Glomerular visceral epithelial cell (primary cell): ENCODE measurements around the gene TTLL8.
"Not testable (repeated sequence)": the region's sequence is repeated elsewhere in the genome, so short reads cannot be mapped to it uniquely, and the experiment has no call there.

Source experiments
- DNase-seq: peaks from one replicate; pipeline ENCODE4 v3.0.0-alpha.2; 2016; ENCODE audit errors: extremely low spot score

TTLL8 gene

GRCh38 chr22:50058061-50058905 is at the start of gene TTLL8:
TSS of gene TTLL8 (minus strand) at chr22:50058298.
- no peak for DNase-seq

GRCh38 chr22:50107529-50107928 is 49.4 kb upstream of the TTLL8 start:
- DNase-seq = no peak

GRCh38 chr22:50105208-50106100 is 47.4 kb upstream of the TTLL8 start:
- DNase-seq = no peak

GRCh38 chr22:50104141-50104544 is 46.0 kb upstream of the TTLL8 start:
- no peak for DNase-seq

GRCh38 chr22:50102946-50103345 is 44.8 kb upstream of the TTLL8 start:
- DNase-seq = no peak

- no peak for DNase-seq
Observed at GRCh38 chr22:50101870-50102565, 43.9 kb upstream of the TTLL8 start.

GRCh38 chr22:50098052-50098451 is 40.0 kb upstream of the TTLL8 start:
- no peak for DNase-seq

- no peak for DNase-seq
Observed at GRCh38 chr22:50092342-50092741, 34.2 kb upstream of the TTLL8 start.

- no peak for DNase-seq
Observed at GRCh38 chr22:50091092-50091768, 33.1 kb upstream of the TTLL8 start.

- no peak for DNase-seq
Observed at GRCh38 chr22:50090412-50090714, 32.3 kb upstream of the TTLL8 start.

GRCh38 chr22:50089682-50090411 is 31.7 kb upstream of the TTLL8 start, which contains the start of gene MOV10L1:
TSS of gene MOV10L1 (plus strand) at chr22:50090006. CDS start at chr22:50090089, 83 bp downstream.
- DNase-seq = no peak

GRCh38 chr22:50089231-50089630 is 31.1 kb upstream of the TTLL8 start:
- DNase-seq = no peak

GRCh38 chr22:50088096-50088495 is 30.0 kb upstream of the TTLL8 start:
- DNase-seq = no peak

GRCh38 chr22:50087646-50088045 is 29.5 kb upstream of the TTLL8 start:
- DNase-seq = no peak

- DNase-seq = not testable (repeated sequence)
Observed at GRCh38 chr22:50086975-50087374, 28.9 kb upstream of the TTLL8 start.

GRCh38 chr22:50086526-50086925 is 28.4 kb upstream of the TTLL8 start:
- DNase-seq = no peak

GRCh38 chr22:50085211-50085972 is 27.3 kb upstream of the TTLL8 start, which contains the start of gene MLC1:
TSS of gene MLC1 (minus strand) at chr22:50085426. CDS start at chr22:50084902, 524 bp downstream.
- no peak for DNase-seq

GRCh38 chr22:50084614-50085021 is 26.5 kb upstream of the TTLL8 start:
- no peak for DNase-seq

GRCh38 chr22:50084080-50084477 is 26.0 kb upstream of the TTLL8 start:
- no peak for DNase-seq

GRCh38 chr22:50083462-50084079 is 25.5 kb upstream of the TTLL8 start:
- DNase-seq = no peak
